GM18498 (cell line): Measurements from ENCODE around the gene GNG4.
"Not testable (repeated sequence)": the region's sequence is repeated elsewhere in the genome, so short reads cannot be mapped to it uniquely, and the experiment has no call there.

Experiments used
- ATAC-seq: cut with Tn5 transposase; IDR thresholded peaks from one replicate; pipeline ENCODE4 v1.9.1; 2021; ENCODE audit warnings: mild to moderate bottlenecking, moderate library complexity; ENCODE audit not compliant: unreplicated experiment

Gene GNG4

DNA sequence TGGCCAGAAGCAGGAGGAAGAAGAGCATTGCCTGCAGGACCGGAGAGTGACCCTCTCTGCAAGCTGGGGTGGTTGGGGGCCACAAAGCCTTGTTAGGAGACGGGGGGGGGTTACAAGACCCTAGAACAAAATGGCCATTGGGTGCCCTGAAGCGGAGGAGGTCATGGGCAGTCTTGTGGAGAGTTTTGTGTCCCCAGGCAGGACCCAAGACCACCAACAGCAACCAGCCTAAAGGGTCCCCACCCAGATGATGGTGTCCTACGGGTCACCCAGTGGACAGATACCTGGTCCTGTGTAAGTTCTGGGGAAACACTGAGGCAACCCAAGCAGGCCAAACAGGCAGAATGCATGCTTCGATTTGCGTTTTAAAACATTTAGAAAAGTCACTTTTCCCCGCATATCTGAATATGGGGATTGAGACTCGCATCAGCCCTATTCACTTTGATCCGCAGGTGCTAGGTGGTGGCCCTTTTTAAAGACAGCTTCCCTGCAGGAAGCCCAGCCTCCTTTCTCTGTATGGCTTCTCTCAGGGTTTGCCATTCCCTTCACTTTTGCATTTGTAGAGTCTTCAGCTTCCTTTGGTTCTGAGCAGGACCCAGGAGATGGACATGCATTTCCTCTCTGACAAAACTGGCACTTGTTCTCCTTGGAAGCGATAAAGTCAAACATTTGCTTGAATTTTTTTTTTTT lies 21.1 kb downstream of the GNG4 start:
- no peak for ATAC-seq

- no peak for ATAC-seq
These were observed 23.8 kb downstream of the GNG4 start for GRCh38 chr1:235625831-235626230.

- ATAC-seq, result no peak
These were observed 24.2 kb downstream of the GNG4 start for GRCh38 chr1:235625340-235625739.

DNA sequence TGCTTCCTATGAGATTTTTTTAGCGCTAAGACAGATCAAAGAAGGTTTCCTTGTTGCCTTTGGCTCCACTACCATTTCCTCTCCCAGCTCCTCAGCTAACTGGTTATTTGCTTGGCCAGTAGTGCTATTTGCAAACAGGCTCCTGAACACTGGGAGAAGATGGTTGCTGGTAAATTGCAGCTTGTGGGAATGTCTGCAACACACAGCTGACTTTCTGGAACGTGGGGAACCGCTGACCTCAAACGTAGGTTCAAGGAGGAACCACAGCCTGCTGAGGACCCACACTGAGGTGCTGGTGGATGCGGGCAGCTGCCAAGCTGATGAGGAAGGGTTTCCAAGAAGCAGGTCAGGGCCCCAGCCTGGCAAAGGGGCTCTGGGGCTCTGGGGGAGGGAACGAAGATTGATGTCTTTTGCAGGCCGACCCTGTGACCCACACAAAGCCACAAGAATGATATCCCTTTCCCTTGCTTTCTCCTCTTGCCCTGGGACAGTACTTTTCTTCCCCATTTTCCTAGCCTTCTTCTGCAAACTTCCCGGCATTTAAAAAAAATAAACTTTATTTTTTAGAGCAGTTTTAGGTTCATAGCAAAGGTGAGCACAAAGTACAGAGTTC lies 24.8 kb downstream of the GNG4 start:
- ATAC-seq, result no peak

DNA sequence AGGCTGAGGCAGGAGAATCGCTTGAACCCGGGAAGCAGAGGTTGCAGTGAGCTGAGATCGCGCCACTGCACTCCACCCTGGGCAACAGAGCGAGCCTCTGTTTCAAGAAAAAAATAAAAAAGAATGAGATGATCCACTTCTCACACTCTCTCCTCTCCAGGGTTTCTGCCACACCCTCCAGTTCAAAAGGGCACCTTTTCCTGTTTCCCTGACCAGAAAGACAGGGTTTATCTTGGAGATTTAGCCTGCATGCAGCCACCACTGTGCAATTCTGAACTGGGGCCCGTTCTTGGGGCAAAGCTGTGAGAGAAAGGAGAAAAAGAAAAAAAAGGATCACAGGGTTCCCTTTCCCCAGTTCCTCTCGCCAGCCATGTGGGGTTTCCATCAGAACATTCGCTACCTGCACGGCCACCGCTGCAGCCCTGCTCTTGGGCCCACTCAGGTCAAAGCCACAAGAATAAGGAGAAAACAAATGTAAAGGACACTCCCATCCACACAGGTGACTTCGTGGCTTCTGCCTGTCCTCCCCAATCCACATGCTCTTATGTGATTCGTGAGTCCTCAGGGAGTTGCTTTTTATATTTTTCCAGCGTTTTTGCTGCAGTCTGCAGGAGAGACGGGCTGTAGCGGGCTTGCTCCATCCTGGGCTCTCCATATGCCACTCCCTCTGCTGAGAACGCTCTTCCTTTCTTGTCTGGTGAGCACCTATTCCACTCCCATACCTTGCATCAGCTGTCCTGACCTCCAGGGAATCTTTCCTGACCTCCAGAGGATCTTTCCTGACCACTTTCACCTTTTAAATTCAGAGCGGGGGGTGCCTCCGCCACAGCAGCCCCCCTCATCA lies 26.4 kb downstream of the GNG4 start:
- ATAC-seq, result no peak

DNA sequence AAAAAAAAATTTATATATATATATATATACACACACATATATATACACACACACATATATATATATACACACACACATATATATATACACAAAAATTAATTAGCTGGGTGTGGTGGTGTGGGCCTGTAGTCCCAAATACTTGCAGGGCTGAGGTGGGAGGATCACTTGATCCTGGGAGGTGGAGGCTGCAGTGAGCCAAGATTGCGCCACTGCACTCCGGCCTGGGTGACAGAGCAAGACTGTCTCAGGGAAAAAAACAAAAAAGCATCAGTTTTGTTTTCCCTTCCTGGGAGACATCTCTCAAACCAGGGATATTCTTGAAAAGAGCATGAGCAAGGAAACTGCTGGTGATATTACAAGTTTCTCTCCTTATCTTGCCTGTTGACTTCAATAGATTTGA lies 30.4 kb downstream of the GNG4 start:
- not testable (repeated sequence) for ATAC-seq

- no peak for ATAC-seq
These were observed 31.8 kb downstream of the GNG4 start for GRCh38 chr1:235617808-235618207.

DNA sequence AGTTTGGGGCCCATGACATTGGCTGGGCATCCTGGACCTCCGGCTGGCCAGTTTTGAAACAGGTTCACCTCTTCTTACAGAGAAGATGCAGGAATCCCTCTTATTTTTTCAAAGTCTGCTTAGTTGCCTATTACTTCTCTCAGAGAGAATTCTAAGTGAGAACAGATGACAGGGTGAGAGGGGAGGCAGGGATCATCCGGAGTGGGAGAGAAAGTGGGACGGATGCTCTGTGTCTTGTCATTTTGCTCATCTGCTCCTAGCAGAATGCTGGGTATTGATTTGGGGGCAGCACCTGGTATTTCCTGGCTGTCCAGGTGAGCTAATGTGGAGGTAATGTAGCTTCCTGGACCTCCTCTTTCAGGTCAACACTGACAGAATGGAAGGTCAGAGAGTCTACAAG lies 32.4 kb downstream of the GNG4 start:
- ATAC-seq, result no peak

DNA sequence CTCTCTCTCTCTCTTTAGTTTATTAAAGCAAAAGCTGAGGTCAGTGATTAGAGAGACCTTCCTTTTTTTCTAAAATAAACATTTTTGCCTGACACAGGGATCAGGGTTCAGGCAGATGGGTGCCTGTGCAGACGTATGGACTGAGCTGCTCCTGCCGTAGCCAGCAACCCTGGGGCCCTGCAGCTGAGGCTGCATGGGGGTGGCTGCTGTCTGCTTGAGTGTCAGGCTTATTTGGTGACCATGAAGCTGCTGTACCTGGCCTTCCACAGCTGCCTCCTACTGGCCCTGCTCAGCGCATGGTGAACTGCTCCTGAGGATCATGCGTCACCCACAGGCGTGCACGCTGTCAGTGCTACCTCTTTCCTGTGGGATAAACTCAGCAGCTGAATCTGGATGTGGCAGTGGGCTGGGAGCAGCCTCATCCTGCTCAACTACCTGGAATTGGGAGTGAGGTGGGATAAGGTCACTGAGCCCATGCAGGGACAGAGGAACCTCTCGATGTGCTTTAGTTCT lies 35.1 kb downstream of the GNG4 start:
- ATAC-seq, result no peak

DNA sequence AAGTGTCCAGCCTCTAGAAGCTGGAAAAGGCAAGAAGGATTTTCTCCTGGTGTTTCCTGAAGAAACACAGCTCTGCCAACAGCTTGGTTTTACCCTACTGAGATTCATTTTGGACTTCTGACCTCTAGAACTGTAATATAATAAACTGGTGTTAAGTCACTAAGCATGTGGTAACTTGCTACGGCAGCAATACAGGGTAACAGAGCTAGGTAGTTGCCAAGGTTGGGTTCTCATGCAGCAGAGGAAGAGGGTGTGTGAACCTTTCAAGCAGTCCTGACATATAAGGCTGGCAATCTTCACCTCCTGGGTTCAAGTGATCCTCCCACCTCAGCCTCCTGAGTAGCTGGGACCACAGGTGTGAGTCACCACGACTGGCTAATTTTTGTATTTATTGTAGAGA lies 36.0 kb downstream of the GNG4 start:
- ATAC-seq, result no peak

DNA sequence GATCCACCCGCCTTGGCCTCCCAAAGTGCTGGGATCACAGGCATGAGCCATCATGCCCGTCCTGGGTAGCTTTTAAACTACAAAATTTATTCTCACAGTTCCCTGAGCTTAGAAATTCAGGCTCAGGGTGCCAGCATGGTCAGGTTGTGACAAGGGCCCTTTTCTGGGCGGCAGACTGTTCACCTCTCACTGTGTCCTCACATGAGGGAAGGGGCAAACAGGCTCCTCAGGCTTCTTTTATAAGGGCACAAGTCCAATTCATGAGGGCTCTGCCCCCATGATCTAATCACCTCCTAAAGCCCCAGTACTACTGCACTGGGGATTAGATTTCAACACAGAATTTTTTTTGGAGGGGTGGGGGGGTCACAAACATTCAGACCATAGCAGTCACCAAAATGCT lies 36.8 kb downstream of the GNG4 start:
- no peak for ATAC-seq

GRCh38 chr1:235610157-235610556 lies 39.4 kb downstream of the GNG4 start:
- no peak for ATAC-seq

- ATAC-seq, result no peak
These were observed 41.3 kb downstream of the GNG4 start for GRCh38 chr1:235608278-235608677.

DNA sequence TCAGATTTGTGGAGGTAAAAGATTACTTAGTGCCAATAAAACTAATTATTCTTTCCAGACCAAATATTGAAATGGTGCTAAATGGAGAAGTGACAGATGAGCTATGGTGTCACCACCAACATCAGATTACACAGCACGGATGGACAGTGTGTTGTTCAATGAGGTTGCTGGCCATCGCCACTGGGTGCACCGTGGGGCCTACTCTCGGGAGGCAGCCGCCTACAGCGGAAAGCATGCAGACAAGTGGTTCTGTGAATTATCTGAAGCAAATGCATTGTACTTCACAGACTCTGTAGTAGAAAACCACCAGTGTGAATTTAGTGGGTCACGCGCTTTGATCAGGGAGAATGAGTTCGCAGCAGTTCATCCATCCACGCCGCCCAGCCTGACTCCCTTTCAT lies 42.3 kb downstream of the GNG4 start:
- ATAC-seq, result no peak

GRCh38 chr1:235601104-235601503 lies 48.5 kb downstream of the GNG4 start:
- no peak for ATAC-seq

GRCh38 chr1:235599536-235599935 lies 50.0 kb downstream of the GNG4 start:
- ATAC-seq, result no peak

DNA sequence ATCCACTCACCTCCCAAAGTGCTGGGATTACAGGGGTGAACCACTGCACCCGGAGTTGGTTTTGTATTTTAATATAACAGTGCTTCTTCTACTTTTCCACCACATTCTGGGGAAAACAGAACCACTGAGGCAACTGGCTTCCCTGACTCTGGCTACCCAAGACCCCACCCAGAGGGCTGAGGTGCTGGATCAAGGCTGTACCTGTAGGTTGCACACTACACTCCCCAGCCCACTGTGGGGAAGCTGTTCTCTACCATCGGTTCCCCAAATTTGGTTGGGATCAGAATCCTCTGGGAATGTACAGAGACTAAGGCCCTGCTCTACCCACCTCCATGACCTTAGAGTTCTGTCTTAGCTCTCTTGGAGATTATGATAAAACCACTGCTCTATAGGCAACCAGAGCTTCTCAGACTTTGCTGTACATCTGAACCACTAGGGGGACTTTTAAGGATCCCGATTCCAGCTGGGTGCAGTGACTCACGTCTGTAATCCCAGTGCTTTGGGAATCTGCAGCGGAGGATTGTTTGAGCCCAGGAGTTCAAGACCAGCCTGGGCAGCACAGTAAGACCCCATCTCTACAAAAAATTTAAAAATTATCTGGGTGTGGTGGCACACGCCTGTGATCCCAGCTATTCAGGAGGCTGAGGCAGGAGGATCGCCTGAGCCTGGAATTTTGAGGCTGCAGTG lies 51.6 kb downstream of the GNG4 start:
- ATAC-seq, result no peak

GRCh38 chr1:235595079-235595478 lies 54.5 kb downstream of the GNG4 start:
- ATAC-seq, result no peak

DNA sequence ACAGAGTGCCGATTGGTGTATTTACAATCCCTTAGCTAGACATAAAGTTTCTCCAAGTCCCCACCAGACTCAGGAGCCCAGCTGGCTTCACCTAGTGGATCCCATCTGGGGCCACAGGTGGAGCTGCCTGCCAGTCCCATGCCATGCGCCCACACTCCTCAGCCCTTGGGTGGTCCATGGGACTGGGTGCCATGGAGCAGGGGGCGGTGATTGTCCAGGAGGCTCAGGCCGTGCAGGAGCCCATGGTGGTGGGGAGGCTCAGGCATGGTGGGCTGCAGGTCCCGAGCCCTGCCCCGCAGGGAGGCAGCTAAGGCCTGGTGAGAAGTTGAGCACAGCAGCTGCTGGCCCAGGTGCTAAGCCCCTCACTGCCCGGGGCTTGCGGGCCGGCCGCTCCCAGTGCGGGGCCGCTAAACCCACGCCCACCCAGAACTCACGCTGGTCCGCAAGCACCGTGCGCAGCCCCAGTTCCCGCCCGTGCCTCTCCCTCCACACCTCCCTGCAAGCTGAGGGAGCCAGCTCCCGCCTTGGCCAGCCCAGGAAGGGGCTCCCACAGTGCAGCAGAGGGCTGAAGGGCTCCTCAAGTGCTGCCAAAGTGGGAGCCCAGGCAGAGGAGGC lies 55.2 kb downstream of the GNG4 start:
- not testable (repeated sequence) for ATAC-seq

- no peak for ATAC-seq
These were observed 60.6 kb downstream of the GNG4 start for GRCh38 chr1:235588916-235589515.
